Liver (tissue), 9 donors: ENCODE data around the gene NPIPB8. TPM values are rescaled to one million over a fixed set of nuclear protein-coding genes. Genes with fewer than 3 reads are reported as not detected.
"Not testable (repeated sequence)": the region's sequence is repeated elsewhere in the genome, so short reads cannot be mapped to it uniquely, and the experiment has no call there.

Source experiments
- DNase-seq: peaks from one replicate; pipeline ENCODE4 v3.0.0-alpha.2; 2017; ENCODE audit warnings: low spot score
- H3K27ac ChIP-seq, 2 donors: one replicate each; pipeline ENCODE4 v1.7.0; 2013; ENCODE audit warnings: inconsistent platforms in 2 of 2, low read length in 2 of 2, control low read depth in 1 of 2, low read depth in 1 of 2, mild to moderate bottlenecking in 1 of 2
- H3K27me3 ChIP-seq, 4 donors: one replicate each; pipeline versions ENCODE4 v1.6.1 to v1.7.0; 2013; ENCODE audit warnings: low read length in 3 of 4, inconsistent platforms in 1 of 4, mild to moderate bottlenecking in 1 of 4, moderate library complexity in 1 of 4; ENCODE audit not compliant: control insufficient read depth in 4 of 4, insufficient read depth in 4 of 4
- H3K36me3 ChIP-seq, 4 donors: one replicate each; pipeline versions ENCODE4 v1.6.1 to v1.7.0; 2013; ENCODE audit warnings: low read length in 3 of 4, mild to moderate bottlenecking in 3 of 4, low read depth in 1 of 4, moderate library complexity in 1 of 4; ENCODE audit not compliant: control insufficient read depth in 4 of 4, insufficient read depth in 3 of 4
- H3K4me1 ChIP-seq, 4 donors: one replicate each; pipeline versions ENCODE4 v1.6.1 to v1.7.0; 2013; ENCODE audit warnings: low read length in 3 of 4, mild to moderate bottlenecking in 3 of 4, moderate library complexity in 1 of 4; ENCODE audit not compliant: control insufficient read depth in 4 of 4, insufficient read depth in 4 of 4
- H3K4me3 ChIP-seq, 3 donors: one replicate each; pipeline versions ENCODE4 v1.6.1 to v1.7.0; 2013; ENCODE audit warnings: low read length in 3 of 3, control low read depth in 1 of 3, low read depth in 1 of 3, mild to moderate bottlenecking in 1 of 3
- H3K9ac ChIP-seq, 2 donors: one replicate each; pipeline ENCODE4 v1.7.0; 2013; ENCODE audit warnings: low read length in 2 of 2, mild to moderate bottlenecking in 2 of 2, moderate library complexity in 2 of 2, control low read depth in 1 of 2, low read depth in 1 of 2
- H3K9me3 ChIP-seq, 4 donors: one replicate each; pipeline versions ENCODE4 v1.6.1 to v1.7.0; 2013; ENCODE audit warnings: low read length in 3 of 4; ENCODE audit not compliant: control insufficient read depth in 4 of 4
- EGR1 ChIP-seq, 2 donors: IDR thresholded peaks; 2 replicates each; pipeline ENCODE4 v1.6.1; 2016 to 2018; ENCODE audit warnings: antibody characterized with exemption in 2 of 2, low read depth in 2 of 2
- FOXA1 ChIP-seq: IDR thresholded peaks from 2 replicates; pipeline ENCODE4 v1.6.1; 2016; ENCODE audit warnings: antibody characterized with exemption
- FOXA2 ChIP-seq: IDR thresholded peaks from 2 replicates; pipeline ENCODE4 v1.6.1; 2016; ENCODE audit warnings: antibody characterized with exemption
- GABPA ChIP-seq, 2 donors: IDR thresholded peaks in 1 of 2; conservative IDR thresholded peaks in 1 of 2; 2 replicates each; pipeline ENCODE4 v1.6.1; 2016; ENCODE audit warnings: antibody characterized with exemption in 2 of 2, mild to moderate bottlenecking in 1 of 2, moderate library complexity in 1 of 2
- HNF4A ChIP-seq, 2 donors: conservative IDR thresholded peaks; 2 replicates each; pipeline ENCODE4 v1.6.1; 2016; ENCODE audit warnings: antibody characterized with exemption in 2 of 2, mild to moderate bottlenecking in 2 of 2
- HNF4G ChIP-seq: IDR thresholded peaks from 2 replicates; pipeline ENCODE4 v1.6.1; 2016; ENCODE audit warnings: antibody characterized with exemption
- JUND ChIP-seq, 2 donors: IDR thresholded peaks; 2 replicates each; pipeline ENCODE4 v1.6.1; 2016; ENCODE audit warnings: antibody characterized with exemption in 2 of 2
- MAX ChIP-seq: IDR thresholded peaks from 2 replicates; pipeline ENCODE4 v1.6.1; 2016; ENCODE audit warnings: antibody characterized with exemption
- NR2F2 ChIP-seq: IDR thresholded peaks from 2 replicates; pipeline ENCODE4 v1.6.1; 2016; ENCODE audit warnings: antibody characterized with exemption
- RAD21 ChIP-seq, 2 donors: IDR thresholded peaks; 2 replicates each; pipeline ENCODE4 v1.6.1; 2016; ENCODE audit warnings: antibody characterized with exemption in 2 of 2, mild to moderate bottlenecking in 2 of 2
- RXRA ChIP-seq, 2 donors: IDR thresholded peaks; 2 replicates each; pipeline ENCODE4 v1.6.1; 2017 to 2018; ENCODE audit warnings: antibody characterized with exemption in 2 of 2, mild to moderate bottlenecking in 1 of 2
- SP1 ChIP-seq: IDR thresholded peaks from 2 replicates; pipeline ENCODE4 v1.6.1; 2018; ENCODE audit warnings: antibody characterized with exemption, mild to moderate bottlenecking
- TAF1 ChIP-seq: conservative IDR thresholded peaks from 2 replicates; pipeline ENCODE4 v1.6.1; 2016; ENCODE audit warnings: antibody characterized with exemption, mild to moderate bottlenecking
- YY1 ChIP-seq: IDR thresholded peaks from 2 replicates; pipeline ENCODE4 v1.6.1; 2016; ENCODE audit warnings: antibody characterized with exemption, mild to moderate bottlenecking
- WGBS: extraction: QIAGEN DNeasy Blood & Tissue Kit; methylation state at CpG from one replicate; pipeline ENCODE4 v1.1.7; 2013; 5-methylcytosine and 5-hydroxymethylcytosine counted together
- polyA plus RNA-seq, 2 donors: library from polyadenylated mRNA; stranded (reverse) in 1 of 2; unstranded in 1 of 2; fragments of 200-250 nt in 1 of 2; fragments of >200 nt in 1 of 2; fragmentation: Nextera tagmentation in 1 of 2; extraction: Ambion mirVana in 1 of 2; gene quantifications; one replicate each; pipeline versions ENCODE4 v1.2.1 to v1.2.3, GENCODE V29; 2013 to 2015
- total RNA-seq, 2 donors: library from RNA; depleted of rRNA; stranded (reverse); fragments of >200 nt; gene quantifications; one replicate each; pipeline ENCODE4 v1.2.3, GENCODE V29; 2014
- TF ChIP-seq, protein P1 (sequence below): IDR thresholded peaks from 2 replicates; pipeline ENCODE4 v1.6.1; 2016; ENCODE audit warnings: antibody characterized with exemption, mild to moderate bottlenecking
- TF ChIP-seq, protein P2 (sequence below): IDR thresholded peaks from 2 replicates; pipeline ENCODE4 v1.6.1; 2016; ENCODE audit warnings: antibody characterized with exemption
- TF ChIP-seq, protein P3 (sequence below): IDR thresholded peaks from 2 replicates; pipeline ENCODE4 v1.6.1; 2016; ENCODE audit warnings: antibody characterized with exemption
- donor health status: healthy.
- donor health status: healthy.
- donor health status: healthy.
- donor health status: healthy.
- donor health status: healthy.

Gene NPIPB8
- total and polyA plus RNA-seq, 4 donors, result 0.08 to 0.53 TPM; not detected in 2

DNA sequence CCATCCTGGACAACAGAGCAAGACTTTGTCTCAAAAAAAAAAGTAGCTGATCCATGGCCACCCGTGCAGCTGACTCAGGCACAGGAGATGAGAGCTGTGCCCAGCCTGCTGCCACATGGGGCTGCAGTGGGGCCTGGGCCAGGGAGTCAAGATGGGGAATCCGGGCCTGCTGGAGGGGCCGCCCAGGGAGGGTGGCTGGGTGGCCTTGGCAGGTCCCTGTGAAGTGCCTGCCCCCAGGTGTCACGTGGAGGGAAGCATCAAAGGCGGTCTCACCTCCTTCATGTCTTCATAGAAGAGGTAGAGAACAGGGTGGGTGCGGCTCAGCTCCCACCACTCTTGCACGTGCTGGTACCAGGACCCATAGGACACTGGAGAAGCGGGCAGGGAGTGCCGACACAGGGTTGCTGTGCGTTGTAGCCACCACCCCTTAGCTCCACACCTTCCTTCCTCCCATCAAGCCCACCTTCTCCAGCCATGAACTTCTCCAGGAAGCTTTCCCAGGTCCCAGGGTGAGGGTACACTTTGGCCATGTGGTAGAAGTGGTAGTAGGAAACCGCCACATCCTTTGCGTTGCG is 44.8 kb upstream of the NPIPB8 start:
- 96% methylated on average over 13 of the region's 13 CpGs for WGBS
- Histone ChIP-seq H3K36me3 (peaks cover 5 to 34% (median 16%) of the 10 kb centered on the region in 4 donors), H3K4me1 (peaks cover 7 to 29% (median 23%) of the 10 kb centered on the region in 4 donors), H3K27me3 (no peaks in the 10 kb centered on the region), H3K27ac (no peak overlapping the region), H3K4me3 (no peak overlapping the region), H3K9ac (no peak overlapping the region), H3K9me3 (no peaks in the 10 kb centered on the region)
- DNase-seq, result no peak
- TF ChIP-seq, protein P1, sequence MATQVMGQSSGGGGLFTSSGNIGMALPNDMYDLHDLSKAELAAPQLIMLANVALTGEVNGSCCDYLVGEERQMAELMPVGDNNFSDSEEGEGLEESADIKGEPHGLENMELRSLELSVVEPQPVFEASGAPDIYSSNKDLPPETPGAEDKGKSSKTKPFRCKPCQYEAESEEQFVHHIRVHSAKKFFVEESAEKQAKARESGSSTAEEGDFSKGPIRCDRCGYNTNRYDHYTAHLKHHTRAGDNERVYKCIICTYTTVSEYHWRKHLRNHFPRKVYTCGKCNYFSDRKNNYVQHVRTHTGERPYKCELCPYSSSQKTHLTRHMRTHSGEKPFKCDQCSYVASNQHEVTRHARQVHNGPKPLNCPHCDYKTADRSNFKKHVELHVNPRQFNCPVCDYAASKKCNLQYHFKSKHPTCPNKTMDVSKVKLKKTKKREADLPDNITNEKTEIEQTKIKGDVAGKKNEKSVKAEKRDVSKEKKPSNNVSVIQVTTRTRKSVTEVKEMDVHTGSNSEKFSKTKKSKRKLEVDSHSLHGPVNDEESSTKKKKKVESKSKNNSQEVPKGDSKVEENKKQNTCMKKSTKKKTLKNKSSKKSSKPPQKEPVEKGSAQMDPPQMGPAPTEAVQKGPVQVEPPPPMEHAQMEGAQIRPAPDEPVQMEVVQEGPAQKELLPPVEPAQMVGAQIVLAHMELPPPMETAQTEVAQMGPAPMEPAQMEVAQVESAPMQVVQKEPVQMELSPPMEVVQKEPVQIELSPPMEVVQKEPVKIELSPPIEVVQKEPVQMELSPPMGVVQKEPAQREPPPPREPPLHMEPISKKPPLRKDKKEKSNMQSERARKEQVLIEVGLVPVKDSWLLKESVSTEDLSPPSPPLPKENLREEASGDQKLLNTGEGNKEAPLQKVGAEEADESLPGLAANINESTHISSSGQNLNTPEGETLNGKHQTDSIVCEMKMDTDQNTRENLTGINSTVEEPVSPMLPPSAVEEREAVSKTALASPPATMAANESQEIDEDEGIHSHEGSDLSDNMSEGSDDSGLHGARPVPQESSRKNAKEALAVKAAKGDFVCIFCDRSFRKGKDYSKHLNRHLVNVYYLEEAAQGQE, result no peak
- TF ChIP-seq SP1, result no peak
- TF ChIP-seq FOXA1, result no peak
- TF ChIP-seq FOXA2, result no peak
- TF ChIP-seq MAX, result no peak
- no peak for TF ChIP-seq NR2F2
- TF ChIP-seq EGR1 (IDR thresholded peaks at IDR 0.05; ENCODE audit: low read depth in 2 of 2), result no peak
- no peak for TF ChIP-seq GABPA (IDR thresholded peaks at IDR 0.05 in 1 of 2, conservative IDR thresholded peaks at IDR 0.05 in 1 of 2)
- no peak for TF ChIP-seq RXRA (IDR thresholded peaks at IDR 0.05)
- no peak for TF ChIP-seq HNF4A (conservative IDR thresholded peaks at IDR 0.05)
- no peak for TF ChIP-seq TAF1
- no peak for TF ChIP-seq YY1
- no peak for TF ChIP-seq HNF4G
- TF ChIP-seq, protein P2, sequence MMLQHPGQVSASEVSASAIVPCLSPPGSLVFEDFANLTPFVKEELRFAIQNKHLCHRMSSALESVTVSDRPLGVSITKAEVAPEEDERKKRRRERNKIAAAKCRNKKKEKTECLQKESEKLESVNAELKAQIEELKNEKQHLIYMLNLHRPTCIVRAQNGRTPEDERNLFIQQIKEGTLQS, result no peak
- no peak for TF ChIP-seq JUND (IDR thresholded peaks at IDR 0.05)
- TF ChIP-seq, protein P3, sequence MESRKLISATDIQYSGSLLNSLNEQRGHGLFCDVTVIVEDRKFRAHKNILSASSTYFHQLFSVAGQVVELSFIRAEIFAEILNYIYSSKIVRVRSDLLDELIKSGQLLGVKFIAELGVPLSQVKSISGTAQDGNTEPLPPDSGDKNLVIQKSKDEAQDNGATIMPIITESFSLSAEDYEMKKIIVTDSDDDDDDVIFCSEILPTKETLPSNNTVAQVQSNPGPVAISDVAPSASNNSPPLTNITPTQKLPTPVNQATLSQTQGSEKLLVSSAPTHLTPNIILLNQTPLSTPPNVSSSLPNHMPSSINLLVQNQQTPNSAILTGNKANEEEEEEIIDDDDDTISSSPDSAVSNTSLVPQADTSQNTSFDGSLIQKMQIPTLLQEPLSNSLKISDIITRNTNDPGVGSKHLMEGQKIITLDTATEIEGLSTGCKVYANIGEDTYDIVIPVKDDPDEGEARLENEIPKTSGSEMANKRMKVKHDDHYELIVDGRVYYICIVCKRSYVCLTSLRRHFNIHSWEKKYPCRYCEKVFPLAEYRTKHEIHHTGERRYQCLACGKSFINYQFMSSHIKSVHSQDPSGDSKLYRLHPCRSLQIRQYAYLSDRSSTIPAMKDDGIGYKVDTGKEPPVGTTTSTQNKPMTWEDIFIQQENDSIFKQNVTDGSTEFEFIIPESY, result no peak
- TF ChIP-seq RAD21 (IDR thresholded peaks at IDR 0.05), result no peak

DNA sequence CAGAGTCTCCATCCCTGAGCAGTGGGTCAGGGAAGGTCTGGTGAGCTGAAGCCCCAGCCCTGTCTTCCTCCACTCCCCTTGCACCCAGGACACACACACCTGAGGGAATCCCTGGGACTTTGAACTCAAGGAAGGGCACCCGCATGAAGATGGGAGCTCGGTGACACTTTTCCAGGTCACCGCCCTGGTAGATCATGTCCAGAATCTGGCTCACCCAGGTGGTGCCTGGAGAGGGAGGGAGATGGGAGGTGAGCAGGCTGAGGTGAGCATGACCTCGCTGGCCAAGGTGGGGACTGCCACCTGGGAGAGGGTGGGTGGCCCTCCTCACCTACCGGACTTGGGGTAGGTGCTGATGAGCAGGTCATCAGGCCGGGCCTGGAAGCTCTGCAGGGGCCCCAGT is 42.4 kb upstream of the NPIPB8 start:
- H3K27ac ChIP-seq, result peak overlapping the region; percentile 70 to 81
- WGBS, result 64% methylated on average over 6 of the region's 6 CpGs
- not testable (repeated sequence) for H3K9me3 ChIP-seq, H3K27me3 ChIP-seq, DNase-seq, H3K9ac ChIP-seq
- H3K4me1 ChIP-seq, result peaks cover 7 to 32% (median 25%) of the 10 kb centered on the region in 4 donors
- H3K36me3 ChIP-seq, result peaks cover 5 to 18% (median 10%) of the 10 kb centered on the region in 4 donors
- peak overlapping the region in 1 of 3 donors; percentile 8 for H3K4me3 ChIP-seq
